ENCODE data around the gene ST6GAL1. TPM values are rescaled to one million over a fixed set of nuclear protein-coding genes. Genes with fewer than 3 reads are reported as not detected.

The ST6GAL1 gene
- polyA plus RNA-seq, 1 of the 3 experiments (the other 2 are of a cell fraction): 3.9 TPM

DNA sequence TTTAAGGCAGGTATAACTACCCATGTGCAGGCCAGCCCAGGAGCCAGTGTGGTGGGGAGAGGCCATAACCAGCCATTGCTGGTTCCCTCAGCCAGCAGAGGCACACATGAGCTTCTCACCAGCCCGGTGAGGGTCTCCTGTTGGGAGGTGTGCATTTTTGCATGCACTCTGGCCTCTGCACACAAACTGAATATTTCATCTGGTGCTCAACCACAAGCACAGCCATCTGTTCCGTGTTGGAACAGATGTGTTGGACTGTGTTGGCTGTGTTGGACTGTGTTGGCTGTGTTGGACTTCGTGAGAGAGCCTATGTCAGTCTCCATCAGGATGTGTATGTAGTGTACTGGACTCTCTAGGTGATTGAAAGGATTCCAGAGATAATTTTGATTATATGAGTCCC, 141.8 kb downstream of the ST6GAL1 start:
- Histone ChIP-seq H3K4me2 (no peak overlapping the region), H3K79me2 (ENCODE audit: insufficient read depth) (no peaks in the 10 kb centered on the region), H4K20me1 (ENCODE audit: insufficient read depth) (no peaks in the 10 kb centered on the region), H3K9me2 (no peaks in the 10 kb centered on the region), H3K4me1 (ENCODE audit: control insufficient read depth in 1 of 2, insufficient read depth in 2 of 2, low read depth in 1 of 2, low read length in 1 of 2) (no peaks in the 10 kb centered on the region; a peak in 1 of 4 replicates), H3K9ac (no peak overlapping the region), H3F3A (replicated peaks; ENCODE audit: insufficient read depth) (no peaks in the 10 kb centered on the region), H3K27ac (ENCODE audit: low read depth in 2 of 2, low read length in 1 of 2) (no peak overlapping the region), H2AFZ (ENCODE audit: low read depth) (no peak overlapping the region), H3K9me3 (no peaks in the 10 kb centered on the region), H3K4me3 (ENCODE audit: low read depth in 2 of 2, low read length in 1 of 2) (no peak overlapping the region), H3K27me3 (ENCODE audit: insufficient read depth) (no peaks in the 10 kb centered on the region), H3K36me3 (replicated peaks in 1 of 2; ENCODE audit: control insufficient read depth in 1 of 2, insufficient read depth in 2 of 2, low read length in 1 of 2) (no peaks in the 10 kb centered on the region)
- DNase-seq: no peak
- ChIA-PET CTCF (no interaction called here), POLR2A (no interaction called here)
- 100% methylated on average over 2 of the region's 3 CpGs for WGBS (ENCODE audit: low lambda C conversion rate)
- no peak for TF ChIP-seq EP300 (IDR thresholded peaks at IDR 0.05; ENCODE audit: borderline replicate concordance in 1 of 2, low read depth in 1 of 2, low read length in 1 of 2)
- no peak for TF ChIP-seq RXRA (IDR thresholded peaks at IDR 0.05; ENCODE audit: borderline replicate concordance, low read depth)

DNA sequence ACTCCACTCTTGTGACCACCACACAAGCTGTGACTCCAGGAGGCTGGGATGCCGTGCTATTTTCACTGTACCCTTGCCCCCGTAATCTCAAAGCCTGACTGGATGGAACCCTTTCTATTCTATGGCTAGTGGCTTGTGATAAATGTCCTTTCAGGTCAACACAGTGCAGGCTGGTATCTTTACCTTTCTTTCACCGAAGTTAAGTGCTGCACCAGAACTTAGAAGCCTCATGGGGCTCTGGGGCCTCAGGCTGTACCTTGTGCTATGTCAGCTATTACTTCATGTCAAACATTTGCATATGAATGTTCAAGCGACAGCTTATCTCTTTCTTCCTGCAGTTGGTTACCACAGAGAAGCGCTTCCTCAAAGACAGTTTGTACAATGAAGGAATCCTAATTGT, 142.2 kb downstream of the ST6GAL1 start:
- H3K4me1 ChIP-seq (ENCODE audit: control insufficient read depth in 1 of 2, insufficient read depth in 2 of 2, low read depth in 1 of 2, low read length in 1 of 2): no peaks in the 10 kb centered on the region; a peak in 1 of 4 replicates
- TF ChIP-seq RFX5 (IDR thresholded peaks at IDR 0.05; ENCODE audit: low read length) (no peak), MEF2A (IDR thresholded peaks at IDR 0.05; ENCODE audit: borderline replicate concordance, low read depth) (no peak), SIN3A (IDR thresholded peaks at IDR 0.05; ENCODE audit: borderline replicate concordance, low read depth, low read length) (no peak)
- TF ChIP-seq, protein P1, sequence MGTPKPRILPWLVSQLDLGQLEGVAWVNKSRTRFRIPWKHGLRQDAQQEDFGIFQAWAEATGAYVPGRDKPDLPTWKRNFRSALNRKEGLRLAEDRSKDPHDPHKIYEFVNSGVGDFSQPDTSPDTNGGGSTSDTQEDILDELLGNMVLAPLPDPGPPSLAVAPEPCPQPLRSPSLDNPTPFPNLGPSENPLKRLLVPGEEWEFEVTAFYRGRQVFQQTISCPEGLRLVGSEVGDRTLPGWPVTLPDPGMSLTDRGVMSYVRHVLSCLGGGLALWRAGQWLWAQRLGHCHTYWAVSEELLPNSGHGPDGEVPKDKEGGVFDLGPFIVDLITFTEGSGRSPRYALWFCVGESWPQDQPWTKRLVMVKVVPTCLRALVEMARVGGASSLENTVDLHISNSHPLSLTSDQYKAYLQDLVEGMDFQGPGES (IDR thresholded peaks at IDR 0.05; ENCODE audit: low read depth, low read length): no peak
- TF ChIP-seq, protein P2, sequence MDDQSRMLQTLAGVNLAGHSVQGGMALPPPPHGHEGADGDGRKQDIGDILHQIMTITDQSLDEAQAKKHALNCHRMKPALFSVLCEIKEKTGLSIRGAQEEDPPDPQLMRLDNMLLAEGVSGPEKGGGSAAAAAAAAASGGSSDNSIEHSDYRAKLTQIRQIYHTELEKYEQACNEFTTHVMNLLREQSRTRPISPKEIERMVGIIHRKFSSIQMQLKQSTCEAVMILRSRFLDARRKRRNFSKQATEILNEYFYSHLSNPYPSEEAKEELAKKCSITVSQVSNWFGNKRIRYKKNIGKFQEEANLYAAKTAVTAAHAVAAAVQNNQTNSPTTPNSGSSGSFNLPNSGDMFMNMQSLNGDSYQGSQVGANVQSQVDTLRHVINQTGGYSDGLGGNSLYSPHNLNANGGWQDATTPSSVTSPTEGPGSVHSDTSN (IDR thresholded peaks at IDR 0.05): no peak
- ChIA-PET CTCF (no interaction called here), POLR2A (no interaction called here)
- no peaks in the 10 kb centered on the region for H3K27me3 ChIP-seq (ENCODE audit: insufficient read depth)
- H3K27ac ChIP-seq (ENCODE audit: low read depth in 2 of 2, low read length in 1 of 2): no peak overlapping the region
- WGBS (ENCODE audit: low lambda C conversion rate): 86% methylated on average over 5 of the region's 5 CpGs
- no peaks in the 10 kb centered on the region for H4K20me1 ChIP-seq (ENCODE audit: insufficient read depth)
- H3K79me2 ChIP-seq (ENCODE audit: insufficient read depth): no peaks in the 10 kb centered on the region
- no peak overlapping the region for H2AFZ ChIP-seq (ENCODE audit: low read depth)
- no peak overlapping the region for H3K9ac ChIP-seq
- H3K9me2 ChIP-seq: no peaks in the 10 kb centered on the region
- no peak overlapping the region for H3K4me3 ChIP-seq (ENCODE audit: low read depth in 2 of 2, low read length in 1 of 2)
- no peaks in the 10 kb centered on the region for H3K9me3 ChIP-seq
- no peaks in the 10 kb centered on the region for H3K36me3 ChIP-seq (replicated peaks in 1 of 2; ENCODE audit: control insufficient read depth in 1 of 2, insufficient read depth in 2 of 2, low read length in 1 of 2)
- no peaks in the 10 kb centered on the region for H3F3A ChIP-seq (replicated peaks; ENCODE audit: insufficient read depth)
- no peak for DNase-seq
- no peak overlapping the region for H3K4me2 ChIP-seq

DNA sequence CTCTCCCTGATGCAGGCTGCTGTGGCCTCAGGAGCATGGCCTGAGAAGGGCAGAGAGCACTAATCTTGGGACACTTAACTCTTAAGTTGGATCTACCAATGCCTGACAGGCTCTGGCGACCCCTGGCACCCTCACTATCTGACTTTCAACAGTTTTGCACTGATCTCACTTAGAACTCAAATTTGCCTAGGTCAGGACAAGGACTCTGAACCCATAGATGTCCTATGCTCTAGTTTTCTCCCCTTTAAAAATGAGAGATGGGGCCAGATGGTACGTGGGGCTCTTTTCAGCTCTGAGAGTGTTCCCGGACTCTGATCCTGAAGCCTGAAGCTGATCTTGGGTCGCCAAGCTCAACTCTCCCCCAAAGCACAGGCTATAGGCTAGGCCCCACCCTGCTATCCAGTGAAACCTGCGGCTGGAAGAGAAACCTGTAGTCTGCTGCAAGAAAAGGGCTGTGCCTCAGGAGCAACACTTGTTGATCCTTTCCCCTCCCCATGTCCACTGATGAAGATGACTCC, 143.3 kb downstream of the ST6GAL1 start:
- no peak overlapping the region for H3K27ac ChIP-seq (ENCODE audit: low read depth in 2 of 2, low read length in 1 of 2)
- 85% methylated on average over 5 of the region's 5 CpGs for WGBS (ENCODE audit: low lambda C conversion rate)
- no peak overlapping the region for H3K4me2 ChIP-seq
- H3K4me3 ChIP-seq (ENCODE audit: low read depth in 2 of 2, low read length in 1 of 2): no peak overlapping the region
- no peaks in the 10 kb centered on the region for H3K36me3 ChIP-seq (replicated peaks in 1 of 2; ENCODE audit: control insufficient read depth in 1 of 2, insufficient read depth in 2 of 2, low read length in 1 of 2)
- no peak overlapping the region for H2AFZ ChIP-seq (ENCODE audit: low read depth)
- H4K20me1 ChIP-seq (ENCODE audit: insufficient read depth): no peaks in the 10 kb centered on the region
- CTCF ChIA-PET: no interaction called here
- no peaks in the 10 kb centered on the region for H3K79me2 ChIP-seq (ENCODE audit: insufficient read depth)
- no peaks in the 10 kb centered on the region for H3K9me3 ChIP-seq
- no peak overlapping the region for H3K9ac ChIP-seq
- DNase-seq: no peak
- H3K27me3 ChIP-seq (ENCODE audit: insufficient read depth): no peaks in the 10 kb centered on the region
- H3K4me1 ChIP-seq (ENCODE audit: control insufficient read depth in 1 of 2, insufficient read depth in 2 of 2, low read depth in 1 of 2, low read length in 1 of 2): no peaks in the 10 kb centered on the region; a peak in 1 of 4 replicates
- no peaks in the 10 kb centered on the region for H3K9me2 ChIP-seq
- POLR2A ChIA-PET: no interaction called here
- H3F3A ChIP-seq (replicated peaks; ENCODE audit: insufficient read depth): no peaks in the 10 kb centered on the region
- TF ChIP-seq JUND (IDR thresholded peaks at IDR 0.05): no peak
- TF ChIP-seq SIN3A (IDR thresholded peaks at IDR 0.05; ENCODE audit: borderline replicate concordance, low read depth, low read length): no peak
- TF ChIP-seq NRF1 (IDR thresholded peaks at IDR 0.05; ENCODE audit: low read depth, low read length): no peak
- TF ChIP-seq RXRA (IDR thresholded peaks at IDR 0.05; ENCODE audit: borderline replicate concordance, low read depth): no peak
- TF ChIP-seq SMC3 (IDR thresholded peaks at IDR 0.05; ENCODE audit: low read depth, low read length): no peak
- TF ChIP-seq TEAD4 (IDR thresholded peaks at IDR 0.05; ENCODE audit: borderline replicate concordance, insufficient read depth): no peak
- TF ChIP-seq TCF12 (IDR thresholded peaks at IDR 0.05): no peak
- TF ChIP-seq EZH2phosphoT487 (IDR thresholded peaks at IDR 0.05; ENCODE audit: borderline replicate concordance, low read depth): no peak
- no peak for TF ChIP-seq FOXJ3 (CRISPR knock-in tag; IDR thresholded peaks at IDR 0.05)
- TF ChIP-seq, protein P3, sequence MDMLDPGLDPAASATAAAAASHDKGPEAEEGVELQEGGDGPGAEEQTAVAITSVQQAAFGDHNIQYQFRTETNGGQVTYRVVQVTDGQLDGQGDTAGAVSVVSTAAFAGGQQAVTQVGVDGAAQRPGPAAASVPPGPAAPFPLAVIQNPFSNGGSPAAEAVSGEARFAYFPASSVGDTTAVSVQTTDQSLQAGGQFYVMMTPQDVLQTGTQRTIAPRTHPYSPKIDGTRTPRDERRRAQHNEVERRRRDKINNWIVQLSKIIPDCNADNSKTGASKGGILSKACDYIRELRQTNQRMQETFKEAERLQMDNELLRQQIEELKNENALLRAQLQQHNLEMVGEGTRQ (IDR thresholded peaks at IDR 0.05; ENCODE audit: borderline replicate concordance, low read depth, low read length): no peak
- TF ChIP-seq, protein P1 (IDR thresholded peaks at IDR 0.05; ENCODE audit: low read depth, low read length): no peak
- TF ChIP-seq FOSL2 (IDR thresholded peaks at IDR 0.05; ENCODE audit: borderline replicate concordance, low read depth): no peak
- TF ChIP-seq, protein P4, sequence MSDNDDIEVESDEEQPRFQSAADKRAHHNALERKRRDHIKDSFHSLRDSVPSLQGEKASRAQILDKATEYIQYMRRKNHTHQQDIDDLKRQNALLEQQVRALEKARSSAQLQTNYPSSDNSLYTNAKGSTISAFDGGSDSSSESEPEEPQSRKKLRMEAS (IDR thresholded peaks at IDR 0.05; ENCODE audit: low read depth): no peak

Data from SK-N-SH (cell line).